H1 (cell line): ENCODE results near the gene TTC23. TPM values are rescaled to one million over a fixed set of nuclear protein-coding genes. Genes with fewer than 3 reads are reported as not detected.

Experiments used
- ATF2 ChIP-seq: IDR thresholded peaks from 2 replicates; pipeline ENCODE4 v1.6.1; 2012; ENCODE audit warnings: low read length, inconsistent platforms
- RNF2 ChIP-seq: fragments of 200-900, 300-1000 bp; sonication (generic); IDR thresholded peaks from 2 replicates; pipeline ENCODE4 v1.7.1; 2016; ENCODE audit warnings: borderline replicate concordance, low read depth, mild to moderate bottlenecking, antibody characterized with exemption, low read length; ENCODE audit not compliant: poor library complexity, severe bottlenecking; ENCODE audit errors: missing control alignments
- SIN3A ChIP-seq, 2 experiments: IDR thresholded peaks in 1 of 2; conservative IDR thresholded peaks in 1 of 2; 2 replicates each; pipeline ENCODE4 v1.6.1; 2011 to 2012; ENCODE audit warnings: low read length in 2 of 2, improper control_type of control experiment in 1 of 2, low read depth in 1 of 2, mild to moderate bottlenecking in 1 of 2
- polyA plus RNA-seq, 7 experiments: library from polyadenylated mRNA; depleted of rRNA in 3 of 7; stranded (reverse) in 5 of 7; unstranded in 2 of 7; fragments of >200 nt in 5 of 7; fragments of 200-250 nt in 2 of 7; gene quantifications; 1 replicate in 5 of 7; 2 replicates in 1 of 7; 4 replicates in 1 of 7; pipeline versions ENCODE4 v1.2.1 to v1.2.3, GENCODE V29; 2011 to 2013; ENCODE audit warnings: missing spikeins in 2 of 7, mixed read lengths in 2 of 7
- total RNA-seq: library from RNA; stranded (reverse); fragmentation: NEBNext Ultra II Directional; extraction: Animal tissue kit (Norgen Biotek cat#: 25700); gene quantifications from 2 replicates; pipeline ENCODE4 v1.2.1, GENCODE V29; 2021

Gene TTC23
- total and polyA plus RNA-seq, 2 of the 8 experiments (the other 6 are each of a cell fraction or from before 2014, with no cell fraction given) = 4.8 to 23.0 TPM

- TF ChIP-seq RNF2 (no peak), ATF2 (no peak), SIN3A (conservative IDR thresholded peaks at IDR 0.05 in 1 of 2, IDR thresholded peaks at IDR 0.05 in 1 of 2; ENCODE audit: low read depth in 1 of 2, low read length in 2 of 2) (no peak)
Observed at GRCh38 chr15:99132634-99133287, 116.6 kb downstream of the TTC23 start (continued).
